GM23248 (cell line): Measurements from ENCODE around the gene TMPRSS7. TPM values are rescaled to one million over a fixed set of nuclear protein-coding genes. Genes with fewer than 3 reads are reported as not detected.
"Not testable (repeated sequence)": the region's sequence is repeated elsewhere in the genome, so short reads cannot be mapped to it uniquely, and the experiment has no call there.

Experiments
- DNase-seq: peaks from one replicate; pipeline ENCODE4 v3.0.0-alpha.2; 2015
- H2AFZ ChIP-seq: fragments of 200-600 bp; sonication (generic); 2 replicates; pipeline ENCODE4 v1.6.1; 2016; ENCODE audit warnings: antibody characterized with exemption
- H3F3A ChIP-seq: fragments of 200-600 bp; sonication (generic); 2 replicates; pipeline ENCODE4 v1.6.1; 2016; ENCODE audit warnings: mild to moderate bottlenecking, antibody characterized with exemption, mixed run types; ENCODE audit not compliant: insufficient read depth
- H3K27ac ChIP-seq: fragments of 200-600 bp; sonication (generic); 2 replicates; pipeline ENCODE4 v1.5.1; 2016; ENCODE audit warnings: mild to moderate bottlenecking
- H3K27me3 ChIP-seq: fragments of 200-600 bp; sonication (generic); replicated peaks from 2 replicates; pipeline ENCODE4 v1.6.1; 2016; ENCODE audit warnings: mild to moderate bottlenecking; ENCODE audit not compliant: insufficient read depth
- H3K36me3 ChIP-seq: fragments of 200-600 bp; sonication (generic); 2 replicates; pipeline ENCODE4 v1.6.1; 2016; ENCODE audit warnings: low read depth, mild to moderate bottlenecking
- H3K4me1 ChIP-seq: fragments of 200-600 bp; sonication (generic); 2 replicates; pipeline ENCODE4 v1.6.1; 2016; ENCODE audit warnings: mild to moderate bottlenecking; ENCODE audit not compliant: insufficient read depth
- H3K4me2 ChIP-seq: fragments of 200-600 bp; sonication (generic); one replicate; pipeline ENCODE4 v1.6.1; 2016; ENCODE audit warnings: mild to moderate bottlenecking; ENCODE audit not compliant: unreplicated experiment
- H3K4me3 ChIP-seq: fragments of 200-600 bp; sonication (generic); 2 replicates; pipeline ENCODE4 v1.5.1; 2016; ENCODE audit warnings: mild to moderate bottlenecking
- H3K79me2 ChIP-seq: fragments of 200-600 bp; sonication (generic); 2 replicates; pipeline ENCODE4 v1.6.1; 2016; ENCODE audit warnings: mild to moderate bottlenecking; ENCODE audit not compliant: insufficient read depth
- H3K9ac ChIP-seq: fragments of 200-600 bp; sonication (generic); 2 replicates; pipeline ENCODE4 v1.6.1; 2016; ENCODE audit warnings: mild to moderate bottlenecking
- H3K9me2 ChIP-seq: fragments of 200-600 bp; sonication (generic); 2 replicates; pipeline ENCODE4 v1.6.1; 2016; ENCODE audit warnings: mixed run types, mild to moderate bottlenecking, moderate library complexity; ENCODE audit not compliant: insufficient read depth
- H3K9me3 ChIP-seq: fragments of 200-600 bp; sonication (generic); one replicate; pipeline ENCODE4 v1.6.1; 2017; ENCODE audit warnings: low read depth
- H4K20me1 ChIP-seq: fragments of 200-600 bp; sonication (generic); 2 replicates; pipeline ENCODE4 v1.6.0; 2016; ENCODE audit not compliant: insufficient read depth
- EZH2 ChIP-seq: fragments of 200-600 bp; sonication (generic); IDR thresholded peaks from 2 replicates; pipeline ENCODE4 v1.6.1; 2018; ENCODE audit warnings: antibody characterized with exemption, mild to moderate bottlenecking; ENCODE audit not compliant: insufficient read depth, poor library complexity, severe bottlenecking
- EZH2phosphoT487 ChIP-seq: fragments of 200-600 bp; sonication (generic); IDR thresholded peaks from 2 replicates; pipeline ENCODE4 v1.6.1; 2018; ENCODE audit warnings: antibody characterized with exemption, moderate library complexity, mild to moderate bottlenecking, low read depth; ENCODE audit not compliant: insufficient read depth
- WGBS, 2 experiments: methylation state at CpG; one replicate each; pipeline ENCODE4 v1.1.6; 2015 to 2017; ENCODE audit warnings: low lambda C conversion rate in 2 of 2, low coverage in 1 of 2; ENCODE audit errors: missing lambda C conversion rate in 2 of 2; 5-methylcytosine and 5-hydroxymethylcytosine counted together
- in situ Hi-C: fragments of 300-500 bp; cut with MboI; formaldehyde crosslinking; loops from 2 replicates; pipeline ENCODE4 v1.15.0; 2020
- polyA plus RNA-seq: library from polyadenylated mRNA; unstranded; fragments of >200 nt; fragmentation: Nextera tagmentation; extraction: Ambion mirVana; gene quantifications from 2 replicates; pipeline ENCODE4 v1.2.1, GENCODE V29; 2016
- total RNA-seq: library from RNA; depleted of rRNA; stranded (reverse); fragments of >200 nt; shearing (Covaris generic); gene quantifications from 2 replicates; pipeline ENCODE4 v1.2.3, GENCODE V29; 2014

TMPRSS7 gene
- total and polyA plus RNA-seq, 2 experiments from 2014 or later, result not detected

GRCh38 chr3:112027142-112027541 lies 7.4 kb upstream of the TMPRSS7 start:
- H3K4me1 ChIP-seq, result no peaks in the 10 kb centered on the region
- TF ChIP-seq EZH2phosphoT487 (no peak), EZH2 (no peak)
- H3F3A ChIP-seq, result no peaks in the 10 kb centered on the region
- H2AFZ ChIP-seq, result no peak overlapping the region
- no peak overlapping the region for H3K4me2 ChIP-seq
- no peaks in the 10 kb centered on the region for H3K36me3 ChIP-seq
- WGBS, 2 experiments, result 91 to 94% methylated on average over 4 of the region's 4 CpGs
- no peaks in the 10 kb centered on the region for H3K27me3 ChIP-seq
- in situ Hi-C loops, result no loop called here
- no peak for DNase-seq
- no peak overlapping the region for H3K27ac ChIP-seq
- no peak overlapping the region for H3K9ac ChIP-seq
- H3K9me3 ChIP-seq, result no peaks in the 10 kb centered on the region
- H3K4me3 ChIP-seq, result no peak overlapping the region
- no peaks in the 10 kb centered on the region for H3K79me2 ChIP-seq
- no peaks in the 10 kb centered on the region for H3K9me2 ChIP-seq
- H4K20me1 ChIP-seq, result no peaks in the 10 kb centered on the region

- no peak for TF ChIP-seq EZH2phosphoT487
- TF ChIP-seq EZH2, result no peak
- Histone ChIP-seq H3K4me1 (no peaks in the 10 kb centered on the region), H4K20me1 (no peaks in the 10 kb centered on the region), H3K36me3 (no peaks in the 10 kb centered on the region), H3K4me2 (no peak overlapping the region), H3K79me2 (no peaks in the 10 kb centered on the region), H3K9ac (no peak overlapping the region), H3K9me3 (no peaks in the 10 kb centered on the region), H3K27me3 (no peaks in the 10 kb centered on the region), H3K4me3 (no peak overlapping the region), H3K9me2 (no peaks in the 10 kb centered on the region), H2AFZ (no peak overlapping the region), H3K27ac (no peak overlapping the region), H3F3A (no peaks in the 10 kb centered on the region)
- DNase-seq, result no peak
- 93 to 97% methylated on average over 4 of the region's 4 CpGs for WGBS, 2 experiments
- in situ Hi-C loops, result no loop called here
Observed at GRCh38 chr3:112027826-112028225, 6.7 kb upstream of the TMPRSS7 start.

GRCh38 chr3:112030901-112031300 lies 3.6 kb upstream of the TMPRSS7 start:
- H3K4me2 ChIP-seq, result no peak overlapping the region
- in situ Hi-C loops, result no loop called here
- H3K36me3 ChIP-seq, result no peaks in the 10 kb centered on the region
- H3K9me2 ChIP-seq, result no peaks in the 10 kb centered on the region
- no peaks in the 10 kb centered on the region for H3K9me3 ChIP-seq
- WGBS, 2 experiments, result 91 to 94% methylated on average over 5 of the region's 5 CpGs
- H3K4me3 ChIP-seq, result no peak overlapping the region
- H3F3A ChIP-seq, result no peaks in the 10 kb centered on the region
- H3K9ac ChIP-seq, result no peak overlapping the region
- H2AFZ ChIP-seq, result no peak overlapping the region
- TF ChIP-seq EZH2 (no peak), EZH2phosphoT487 (no peak)
- H3K79me2 ChIP-seq, result no peaks in the 10 kb centered on the region
- no peaks in the 10 kb centered on the region for H3K27me3 ChIP-seq
- no peaks in the 10 kb centered on the region for H3K4me1 ChIP-seq
- H3K27ac ChIP-seq, result no peak overlapping the region
- no peaks in the 10 kb centered on the region for H4K20me1 ChIP-seq
- DNase-seq, result no peak

GRCh38 chr3:112032098-112032731 lies 2.3 kb upstream of the TMPRSS7 start:
- H2AFZ ChIP-seq, result no peak overlapping the region
- no peaks in the 10 kb centered on the region for H4K20me1 ChIP-seq
- no peak overlapping the region for H3K27ac ChIP-seq
- H3F3A ChIP-seq, result no peaks in the 10 kb centered on the region
- in situ Hi-C loops, result no loop called here
- DNase-seq, result no peak
- H3K4me2 ChIP-seq, result no peak overlapping the region
- H3K27me3 ChIP-seq, result no peaks in the 10 kb centered on the region
- no peaks in the 10 kb centered on the region for H3K4me1 ChIP-seq
- no peaks in the 10 kb centered on the region for H3K9me2 ChIP-seq
- TF ChIP-seq EZH2 (no peak), EZH2phosphoT487 (no peak)
- H3K9me3 ChIP-seq, result no peaks in the 10 kb centered on the region
- H3K4me3 ChIP-seq, result no peak overlapping the region
- no peak overlapping the region for H3K9ac ChIP-seq
- WGBS, 2 experiments, result 58 to 61% methylated on average over 5 of the region's 5 CpGs
- H3K79me2 ChIP-seq, result no peaks in the 10 kb centered on the region
- no peaks in the 10 kb centered on the region for H3K36me3 ChIP-seq

GRCh38 chr3:112035241-112035640 lies 705 bp downstream of the TMPRSS7 start:
- peaks cover 5% of the 10 kb centered on the region; the same call in 1 of the 2 replicates for H3F3A ChIP-seq
- no peaks in the 10 kb centered on the region for H4K20me1 ChIP-seq
- peaks cover 13% of the 10 kb centered on the region; the same call in 1 of the 2 replicates for H3K4me1 ChIP-seq
- H3K9ac ChIP-seq, result no peak overlapping the region
- H3K79me2 ChIP-seq, result no peaks in the 10 kb centered on the region
- no peaks in the 10 kb centered on the region for H3K9me2 ChIP-seq
- no peak overlapping the region for H3K27ac ChIP-seq
- no peak overlapping the region for H3K4me3 ChIP-seq
- no peak overlapping the region for H3K4me2 ChIP-seq
- no peaks in the 10 kb centered on the region for H3K27me3 ChIP-seq
- no peak for DNase-seq
- WGBS, 2 experiments, result 49 to 54% methylated on average over 3 of the region's 3 CpGs
- H2AFZ ChIP-seq, result no peak overlapping the region
- H3K9me3 ChIP-seq, result no peaks in the 10 kb centered on the region
- in situ Hi-C loops, result no loop called here
- H3K36me3 ChIP-seq, result no peaks in the 10 kb centered on the region
- TF ChIP-seq EZH2phosphoT487 (no peak), EZH2 (no peak)

GRCh38 chr3:112037194-112037593 lies 2.7 kb downstream of the TMPRSS7 start:
- WGBS, 2 experiments, result 63% methylated on average over 4 of the region's 4 CpGs
- H3K9ac ChIP-seq, in situ Hi-C loops, H3K9me2 ChIP-seq, H3K27me3 ChIP-seq, DNase-seq, H2AFZ ChIP-seq, H3K4me3 ChIP-seq, H3K4me2 ChIP-seq, H4K20me1 ChIP-seq, H3K27ac ChIP-seq, H3K36me3 ChIP-seq, H3F3A ChIP-seq, H3K9me3 ChIP-seq, H3K79me2 ChIP-seq: not testable (repeated sequence)
- H3K4me1 ChIP-seq, result peaks cover 13% of the 10 kb centered on the region; the same call in 1 of the 2 replicates
